Nephron progenitor cell (in vitro differentiated cells): ENCODE measurements around the gene FSTL1.

Source experiments
- DNase-seq: peaks from one replicate; pipeline ENCODE4 v3.0.0; 2021
- H3K27ac Mint-ChIP-seq: 2 replicates; pipeline ENCODE4 v1.8.0; 2021; ENCODE audit warnings: mild to moderate bottlenecking, moderate library complexity, mixed read lengths
- H3K27me3 Mint-ChIP-seq: 2 replicates; pipeline ENCODE4 v1.8.0; 2021; ENCODE audit warnings: mild to moderate bottlenecking, low read depth, mixed read lengths; ENCODE audit not compliant: poor library complexity
- H3K36me3 Mint-ChIP-seq: 2 replicates; pipeline ENCODE4 v1.8.0; 2021; ENCODE audit warnings: low read depth, mixed read lengths
- H3K4me1 Mint-ChIP-seq: 2 replicates; pipeline ENCODE4 v1.8.0; 2021; ENCODE audit warnings: mixed read lengths
- H3K4me3 Mint-ChIP-seq: 2 replicates; pipeline ENCODE4 v1.8.0; 2021; ENCODE audit warnings: mild to moderate bottlenecking, moderate library complexity, mixed read lengths
- H3K9me3 Mint-ChIP-seq: 2 replicates; pipeline ENCODE4 v1.8.0; 2021; ENCODE audit warnings: mild to moderate bottlenecking, moderate library complexity, mixed read lengths
- CTCF ChIP-seq: fragments of 200-600 bp; sonication (generic); IDR thresholded peaks from 2 replicates; pipeline ENCODE4 v1.5.0; 2021; ENCODE audit warnings: antibody characterized with exemption

The FSTL1 gene

GRCh38 chr3:120462409-120462959 is 11.7 kb upstream of the FSTL1 start:
- H3K36me3 Mint-ChIP-seq: no peaks in the 10 kb centered on the region
- TF ChIP-seq CTCF: no peak
- no peaks in the 10 kb centered on the region for H3K27me3 Mint-ChIP-seq
- H3K4me1 Mint-ChIP-seq: peaks cover 48% of the 10 kb centered on the region
- no peak overlapping the region for H3K27ac Mint-ChIP-seq
- no peak for DNase-seq
- no peak overlapping the region for H3K4me3 Mint-ChIP-seq
- peaks cover 4% of the 10 kb centered on the region for H3K9me3 Mint-ChIP-seq

- no peak for DNase-seq
- Mint-ChIP-seq H3K36me3 (no peaks in the 10 kb centered on the region), H3K4me1 (peaks cover 48% of the 10 kb centered on the region), H3K4me3 (no peak overlapping the region), H3K27ac (no peak overlapping the region), H3K9me3 (peaks cover 4% of the 10 kb centered on the region), H3K27me3 (no peaks in the 10 kb centered on the region)
- no peak for TF ChIP-seq CTCF
Measured at GRCh38 chr3:120461416-120461815, 10.6 kb upstream of the FSTL1 start.

- no peak for DNase-seq
- Mint-ChIP-seq H3K27me3 (no peaks in the 10 kb centered on the region), H3K36me3 (no peaks in the 10 kb centered on the region), H3K9me3 (peaks cover 4% of the 10 kb centered on the region), H3K27ac (no peak overlapping the region), H3K4me3 (no peak overlapping the region), H3K4me1 (peaks cover 48% of the 10 kb centered on the region)
- no peak for TF ChIP-seq CTCF
Measured at GRCh38 chr3:120460862-120461261, 10.1 kb upstream of the FSTL1 start.

GRCh38 chr3:120460181-120460790 is 9.5 kb upstream of the FSTL1 start:
- peaks cover 48% of the 10 kb centered on the region for H3K4me1 Mint-ChIP-seq
- peaks cover 4% of the 10 kb centered on the region for H3K9me3 Mint-ChIP-seq
- no peaks in the 10 kb centered on the region for H3K27me3 Mint-ChIP-seq
- no peak overlapping the region for H3K27ac Mint-ChIP-seq
- TF ChIP-seq CTCF: no peak
- no peaks in the 10 kb centered on the region for H3K36me3 Mint-ChIP-seq
- H3K4me3 Mint-ChIP-seq: no peak overlapping the region
- DNase-seq: no peak

GRCh38 chr3:120459196-120459595 is 8.4 kb upstream of the FSTL1 start:
- no peak for TF ChIP-seq CTCF
- peaks cover 41% of the 10 kb centered on the region for H3K4me1 Mint-ChIP-seq
- no peaks in the 10 kb centered on the region for H3K27me3 Mint-ChIP-seq
- H3K27ac Mint-ChIP-seq: no peak overlapping the region
- DNase-seq: no peak
- H3K4me3 Mint-ChIP-seq: no peak overlapping the region
- H3K9me3 Mint-ChIP-seq: peaks cover 4% of the 10 kb centered on the region
- no peaks in the 10 kb centered on the region for H3K36me3 Mint-ChIP-seq

GRCh38 chr3:120457827-120458226 is 7.0 kb upstream of the FSTL1 start:
- Mint-ChIP-seq H3K4me3 (no peak overlapping the region), H3K4me1 (peaks cover 38% of the 10 kb centered on the region), H3K9me3 (peaks cover 9% of the 10 kb centered on the region), H3K36me3 (no peaks in the 10 kb centered on the region), H3K27ac (no peak overlapping the region), H3K27me3 (no peaks in the 10 kb centered on the region)
- DNase-seq: no peak
- TF ChIP-seq CTCF: no peak
